ENCODE results near the gene SPAG17.

The SPAG17 gene

DNA sequence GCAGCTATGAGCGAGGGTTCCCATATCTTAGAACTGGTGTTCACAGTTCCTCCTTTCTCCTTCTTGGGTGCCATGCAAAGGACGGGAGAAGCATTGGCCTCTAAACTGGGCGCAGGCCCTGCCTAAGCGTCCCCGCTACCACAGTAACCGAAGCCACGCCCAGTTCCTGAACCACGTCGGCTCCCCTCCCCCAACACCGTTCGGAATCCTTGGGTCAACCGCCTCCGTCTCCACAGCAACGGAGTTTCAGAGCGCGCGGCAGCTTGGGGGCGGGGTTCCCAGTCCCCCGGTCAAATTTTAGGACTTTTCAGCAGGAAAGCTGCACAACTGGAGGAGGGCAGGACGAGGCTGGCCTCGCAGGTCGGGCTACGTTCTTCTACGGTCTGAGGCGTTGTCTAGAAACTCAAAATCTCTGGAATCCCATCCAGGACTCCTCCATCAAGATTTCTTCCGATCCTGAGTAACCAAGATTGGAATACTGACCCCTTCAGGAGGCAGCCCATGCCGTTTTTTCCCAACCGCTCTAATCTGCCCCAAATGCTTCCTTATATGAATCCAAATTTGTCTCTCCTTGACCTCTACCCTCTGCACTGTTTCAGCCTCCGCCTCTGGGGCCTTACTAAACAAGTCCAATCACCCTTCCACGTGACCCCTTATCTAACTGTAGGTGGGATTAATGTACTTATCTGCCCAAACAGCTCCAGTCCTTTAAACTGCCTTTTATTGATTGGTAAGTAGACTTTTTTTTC lies at the start of gene SPAG17:
Gene SPAG17 (minus strand): TSS at position 145 of the 749 bp plus-strand sequence. CDS start 71 bp downstream, at position 74.
- no peak for DNase-seq (ENCODE audit: low spot score in 2 of 2)
- H3K4me1 Mint-ChIP-seq: peaks cover 5% of the 10 kb centered on the region
- no peak within 1 kb of the TSS for H3K4me3 Mint-ChIP-seq
- H3K36me3 Mint-ChIP-seq (ENCODE audit: insufficient read depth): no peaks in the 10 kb centered on the region
- peaks cover 18% of the 10 kb centered on the region for H3K27me3 Mint-ChIP-seq
- H3K27ac Mint-ChIP-seq (ENCODE audit: low read depth): no peak within 1 kb of the TSS
- H3K9me3 Mint-ChIP-seq: peaks cover 7% of the 10 kb centered on the region
- ATAC-seq (replicated peaks; ENCODE audit: extremely low read depth, poor library complexity, severe bottlenecking): no peak

DNA sequence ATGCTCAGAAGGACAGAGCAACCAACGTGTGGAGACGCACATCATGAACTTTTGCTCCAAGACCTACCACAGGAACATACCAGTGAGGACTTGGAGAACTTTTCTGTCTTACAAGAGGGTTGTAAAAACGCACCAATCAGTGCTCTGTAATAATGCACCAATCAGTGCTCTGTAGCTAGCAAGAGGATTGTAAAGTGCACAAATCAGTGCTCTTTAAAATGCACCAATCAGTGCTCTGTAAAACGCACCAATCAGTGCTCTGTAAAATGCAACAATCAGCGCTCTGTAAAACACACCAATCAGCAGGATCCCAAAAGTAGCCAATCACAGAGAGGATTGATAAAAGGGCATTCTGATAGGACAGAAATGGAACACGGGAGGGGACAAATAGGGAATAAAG lies 40.4 kb upstream of the SPAG17 start:
- no peak overlapping the region for H3K27ac Mint-ChIP-seq (ENCODE audit: low read depth)
- ATAC-seq (replicated peaks; ENCODE audit: extremely low read depth, poor library complexity, severe bottlenecking): no peak
- no peaks in the 10 kb centered on the region for H3K9me3 Mint-ChIP-seq
- H3K36me3 Mint-ChIP-seq (ENCODE audit: insufficient read depth): peaks cover 2% of the 10 kb centered on the region
- no peaks in the 10 kb centered on the region for H3K4me1 Mint-ChIP-seq
- H3K4me3 Mint-ChIP-seq: no peak overlapping the region
- DNase-seq (ENCODE audit: low spot score in 2 of 2): no peak
- no peaks in the 10 kb centered on the region for H3K27me3 Mint-ChIP-seq

DNA sequence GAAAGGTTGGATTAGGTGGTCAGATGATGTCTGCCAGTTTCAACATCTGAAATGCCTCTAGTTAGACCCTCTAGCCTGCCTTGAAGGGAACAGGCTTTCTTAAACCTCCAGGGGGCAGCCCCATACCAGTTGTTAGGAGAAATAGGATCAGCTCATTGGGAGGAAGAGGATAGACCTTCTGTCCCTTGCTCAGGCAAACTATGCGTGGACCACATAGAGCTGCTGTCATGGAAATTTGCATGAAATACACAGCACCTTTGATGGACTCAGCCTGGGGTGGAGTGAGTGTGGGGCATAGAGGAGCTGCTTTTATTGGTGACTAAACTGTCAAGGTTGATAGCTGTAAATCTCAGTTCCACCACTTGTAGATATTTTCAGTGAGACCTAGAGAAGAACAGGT lies 38.4 kb upstream of the SPAG17 start:
- Mint-ChIP-seq H3K9me3 (no peaks in the 10 kb centered on the region), H3K4me3 (no peak overlapping the region), H3K27me3 (no peaks in the 10 kb centered on the region), H3K36me3 (ENCODE audit: insufficient read depth) (peaks cover 2% of the 10 kb centered on the region), H3K27ac (ENCODE audit: low read depth) (no peak overlapping the region), H3K4me1 (no peaks in the 10 kb centered on the region)
- ATAC-seq (replicated peaks; ENCODE audit: extremely low read depth, poor library complexity, severe bottlenecking) (no peak), DNase-seq (ENCODE audit: low spot score in 2 of 2) (no peak)

DNA sequence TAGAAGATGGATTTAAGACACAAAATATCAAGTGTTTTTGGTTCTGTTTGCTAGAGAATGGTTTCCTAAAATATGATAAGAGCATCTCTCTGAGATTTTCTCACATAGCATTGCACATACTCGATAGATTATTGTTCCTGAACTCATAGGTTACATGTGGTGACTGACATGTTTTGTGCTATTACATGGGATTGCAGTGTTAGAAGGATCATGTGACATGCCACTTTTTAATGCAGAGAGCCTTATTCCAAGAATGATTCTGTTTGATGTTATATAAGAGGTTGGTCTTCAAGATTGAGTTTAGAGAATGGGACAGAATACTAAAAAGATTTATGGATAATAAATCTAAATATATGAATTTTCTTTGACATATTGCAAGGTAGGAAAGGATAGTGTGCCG lies 34.4 kb upstream of the SPAG17 start:
- no peak for DNase-seq (ENCODE audit: low spot score in 2 of 2)
- no peaks in the 10 kb centered on the region for H3K27me3 Mint-ChIP-seq
- no peak overlapping the region for H3K27ac Mint-ChIP-seq (ENCODE audit: low read depth)
- no peaks in the 10 kb centered on the region for H3K4me1 Mint-ChIP-seq
- H3K4me3 Mint-ChIP-seq: no peak overlapping the region
- peaks cover 13% of the 10 kb centered on the region for H3K9me3 Mint-ChIP-seq
- peaks cover 2% of the 10 kb centered on the region for H3K36me3 Mint-ChIP-seq (ENCODE audit: insufficient read depth)
- no peak for ATAC-seq (replicated peaks; ENCODE audit: extremely low read depth, poor library complexity, severe bottlenecking)

DNA sequence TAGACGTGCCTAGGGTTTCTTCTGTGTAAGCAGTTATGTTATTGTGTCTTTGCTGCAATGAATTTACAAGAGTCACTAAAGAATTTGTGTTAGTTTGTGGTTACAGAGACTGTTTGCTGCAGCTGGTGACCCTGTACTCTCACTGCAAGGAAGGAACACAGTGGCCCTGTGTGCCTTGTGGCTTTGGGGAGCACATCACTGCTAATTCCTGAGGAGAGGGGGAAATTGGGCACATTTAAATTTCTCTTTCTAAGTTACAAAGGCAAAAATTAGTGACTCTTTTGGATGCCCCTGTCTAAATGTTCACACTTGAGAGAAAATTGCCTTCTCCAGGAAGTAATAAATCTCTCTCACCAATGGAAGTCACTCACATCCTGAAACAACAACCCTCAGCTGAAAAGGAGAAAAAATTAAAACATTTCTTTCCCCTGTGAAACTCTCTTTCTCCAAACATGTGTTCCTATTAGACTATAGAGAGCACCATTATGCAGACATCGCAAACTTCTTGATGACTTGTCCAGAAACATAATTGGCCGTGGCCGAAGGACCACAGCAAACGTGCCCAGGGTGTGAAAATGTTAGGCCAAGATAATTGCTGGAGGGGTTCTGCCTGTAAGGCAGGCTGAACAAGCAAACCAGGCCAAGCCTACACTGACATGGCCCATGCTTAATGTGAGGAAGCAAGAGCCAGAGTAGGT lies 32.3 kb upstream of the SPAG17 start:
- DNase-seq (ENCODE audit: low spot score in 2 of 2) (no peak), ATAC-seq (replicated peaks; ENCODE audit: extremely low read depth, poor library complexity, severe bottlenecking) (no peak)
- no peak overlapping the region for H3K27ac Mint-ChIP-seq (ENCODE audit: low read depth)
- no peaks in the 10 kb centered on the region for H3K4me1 Mint-ChIP-seq
- no peak overlapping the region for H3K4me3 Mint-ChIP-seq
- H3K36me3 Mint-ChIP-seq (ENCODE audit: insufficient read depth): peaks cover 2% of the 10 kb centered on the region
- H3K9me3 Mint-ChIP-seq: peaks cover 13% of the 10 kb centered on the region
- no peaks in the 10 kb centered on the region for H3K27me3 Mint-ChIP-seq

DNA sequence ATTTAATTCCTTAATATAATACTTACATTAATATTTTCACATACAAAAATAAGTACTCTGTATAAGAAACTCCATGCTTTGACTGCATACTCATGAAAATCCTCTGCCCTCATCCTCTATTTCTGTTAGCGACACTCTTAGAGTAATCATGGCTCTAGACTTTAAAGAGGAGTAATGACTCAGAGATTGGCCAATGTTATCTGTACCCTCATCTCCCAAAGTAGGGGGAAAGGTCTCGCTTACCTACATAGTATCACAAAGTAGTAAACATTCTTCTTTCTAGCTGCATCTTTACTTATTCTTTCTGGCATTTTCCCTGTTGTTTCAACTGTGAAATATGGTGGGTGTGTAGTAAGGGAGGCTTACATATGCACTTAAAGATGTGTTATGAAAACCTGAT lies 29.8 kb upstream of the SPAG17 start:
- no peaks in the 10 kb centered on the region for H3K4me1 Mint-ChIP-seq
- peaks cover 13% of the 10 kb centered on the region for H3K9me3 Mint-ChIP-seq
- H3K4me3 Mint-ChIP-seq: no peak overlapping the region
- H3K36me3 Mint-ChIP-seq (ENCODE audit: insufficient read depth): no peaks in the 10 kb centered on the region
- no peak overlapping the region for H3K27ac Mint-ChIP-seq (ENCODE audit: low read depth)
- no peaks in the 10 kb centered on the region for H3K27me3 Mint-ChIP-seq
- DNase-seq (ENCODE audit: low spot score in 2 of 2) (no peak), ATAC-seq (replicated peaks; ENCODE audit: extremely low read depth, poor library complexity, severe bottlenecking) (no peak)

DNA sequence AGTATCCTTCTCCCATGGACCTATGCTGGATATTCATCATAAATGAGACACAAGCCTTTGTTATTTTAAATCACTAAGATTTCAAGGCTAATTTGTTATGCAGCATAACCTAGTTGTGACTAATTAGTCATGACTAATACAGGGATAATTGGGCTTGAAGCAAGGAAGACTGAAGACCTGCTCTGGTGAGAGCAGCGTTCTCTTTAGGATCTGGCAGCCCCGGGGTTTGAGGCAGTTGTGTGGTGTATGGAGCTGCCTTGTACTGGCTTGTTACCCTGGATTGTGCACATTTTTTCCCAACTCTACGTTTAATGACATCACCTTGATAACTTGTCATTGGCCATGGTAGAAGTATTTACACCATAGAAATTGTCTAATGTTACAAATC lies 25.7 kb upstream of the SPAG17 start:
- no peaks in the 10 kb centered on the region for H3K36me3 Mint-ChIP-seq (ENCODE audit: insufficient read depth)
- ATAC-seq (replicated peaks; ENCODE audit: extremely low read depth, poor library complexity, severe bottlenecking) (no peak), DNase-seq (ENCODE audit: low spot score in 2 of 2) (no peak)
- no peaks in the 10 kb centered on the region for H3K4me1 Mint-ChIP-seq
- H3K4me3 Mint-ChIP-seq: no peak overlapping the region
- H3K27me3 Mint-ChIP-seq: no peaks in the 10 kb centered on the region
- H3K9me3 Mint-ChIP-seq: peaks cover 11% of the 10 kb centered on the region
- H3K27ac Mint-ChIP-seq (ENCODE audit: low read depth): no peak overlapping the region

DNA sequence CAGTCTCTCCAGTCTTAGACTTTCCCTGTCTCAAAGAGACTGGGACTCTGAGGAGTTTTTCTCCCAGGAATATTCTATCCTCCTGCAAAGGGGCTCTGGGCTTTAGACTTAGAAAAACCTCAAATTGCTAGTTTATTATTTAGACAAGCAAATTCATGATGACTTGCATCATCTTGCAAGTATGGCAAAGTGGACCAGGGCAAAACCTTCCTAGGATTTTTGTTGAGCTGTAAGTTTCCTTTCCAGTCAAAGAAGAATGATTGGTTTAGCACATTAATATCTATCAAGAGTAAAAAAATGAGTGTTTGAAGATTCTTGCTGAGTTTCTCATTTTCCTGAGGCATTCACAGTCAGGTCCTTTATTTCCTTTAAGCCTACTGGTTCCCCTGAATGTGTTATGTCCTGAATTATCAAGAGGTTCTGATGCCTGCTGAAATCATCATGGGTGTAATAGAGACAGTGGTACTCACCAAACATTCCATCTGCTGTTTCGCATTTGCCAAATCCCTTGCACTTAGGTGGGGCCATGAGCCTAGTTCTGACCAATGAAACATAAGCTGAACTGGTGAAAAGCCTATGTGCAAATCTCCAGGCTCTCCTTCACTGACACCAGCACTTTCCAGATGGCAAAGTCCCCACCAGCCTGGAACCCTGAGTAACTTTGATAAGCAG lies 25.2 kb upstream of the SPAG17 start:
- H3K9me3 Mint-ChIP-seq: peaks cover 6% of the 10 kb centered on the region
- H3K4me1 Mint-ChIP-seq: no peaks in the 10 kb centered on the region
- no peaks in the 10 kb centered on the region for H3K27me3 Mint-ChIP-seq
- ATAC-seq (replicated peaks; ENCODE audit: extremely low read depth, poor library complexity, severe bottlenecking) (no peak), DNase-seq (ENCODE audit: low spot score in 2 of 2) (no peak)
- no peak overlapping the region for H3K27ac Mint-ChIP-seq (ENCODE audit: low read depth)
- H3K4me3 Mint-ChIP-seq: no peak overlapping the region
- H3K36me3 Mint-ChIP-seq (ENCODE audit: insufficient read depth): no peaks in the 10 kb centered on the region

DNA sequence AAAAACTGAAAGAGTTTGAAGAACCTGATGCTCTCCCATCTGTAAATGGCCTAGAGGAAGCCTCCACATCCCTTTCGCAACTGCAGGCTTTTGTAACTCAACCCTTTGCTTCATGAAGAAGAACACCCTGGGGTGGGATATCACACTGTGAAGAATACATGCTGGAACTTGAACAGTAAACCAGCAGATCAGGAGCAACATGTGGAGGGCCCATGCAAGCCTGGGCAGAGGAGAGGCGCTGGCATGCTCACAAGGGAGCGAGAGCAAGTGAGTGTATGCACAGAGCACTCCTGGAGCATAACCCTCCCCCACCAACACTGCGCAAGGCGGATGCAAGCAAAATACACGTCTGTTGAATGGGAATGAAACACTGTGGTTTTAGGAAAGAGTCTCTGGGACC lies 24.6 kb upstream of the SPAG17 start:
- Mint-ChIP-seq H3K9me3 (peaks cover 6% of the 10 kb centered on the region), H3K4me1 (no peaks in the 10 kb centered on the region), H3K27ac (ENCODE audit: low read depth) (no peak overlapping the region), H3K27me3 (no peaks in the 10 kb centered on the region), H3K36me3 (ENCODE audit: insufficient read depth) (no peaks in the 10 kb centered on the region), H3K4me3 (no peak overlapping the region)
- ATAC-seq (replicated peaks; ENCODE audit: extremely low read depth, poor library complexity, severe bottlenecking) (no peak), DNase-seq (ENCODE audit: low spot score in 2 of 2) (no peak)

DNA sequence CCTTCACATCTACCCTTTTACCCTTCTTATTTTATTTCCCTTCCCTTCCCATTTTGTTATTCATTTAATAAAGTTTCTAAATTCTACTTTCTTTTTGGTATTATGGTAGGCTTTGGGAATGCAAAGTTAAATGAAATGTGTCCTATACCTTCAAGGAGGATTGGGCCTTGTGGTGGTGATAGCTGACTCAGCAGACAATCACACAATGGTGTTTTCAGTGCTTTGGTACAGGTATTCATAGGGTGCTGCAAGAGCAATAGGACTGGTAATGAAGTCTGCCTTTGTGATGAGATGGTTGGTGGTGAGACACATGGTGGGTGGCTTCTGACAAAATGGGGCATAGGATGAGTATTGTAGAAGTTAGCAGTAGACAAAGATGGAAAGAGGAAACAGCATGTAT lies 21.9 kb upstream of the SPAG17 start:
- no peaks in the 10 kb centered on the region for H3K4me1 Mint-ChIP-seq
- no peak overlapping the region for H3K27ac Mint-ChIP-seq (ENCODE audit: low read depth)
- no peak for DNase-seq (ENCODE audit: low spot score in 2 of 2)
- H3K36me3 Mint-ChIP-seq (ENCODE audit: insufficient read depth): no peaks in the 10 kb centered on the region
- H3K9me3 Mint-ChIP-seq: peaks cover 18% of the 10 kb centered on the region
- H3K27me3 Mint-ChIP-seq: no peaks in the 10 kb centered on the region
- H3K4me3 Mint-ChIP-seq: no peak overlapping the region
- no peak for ATAC-seq (replicated peaks; ENCODE audit: extremely low read depth, poor library complexity, severe bottlenecking)

DNA sequence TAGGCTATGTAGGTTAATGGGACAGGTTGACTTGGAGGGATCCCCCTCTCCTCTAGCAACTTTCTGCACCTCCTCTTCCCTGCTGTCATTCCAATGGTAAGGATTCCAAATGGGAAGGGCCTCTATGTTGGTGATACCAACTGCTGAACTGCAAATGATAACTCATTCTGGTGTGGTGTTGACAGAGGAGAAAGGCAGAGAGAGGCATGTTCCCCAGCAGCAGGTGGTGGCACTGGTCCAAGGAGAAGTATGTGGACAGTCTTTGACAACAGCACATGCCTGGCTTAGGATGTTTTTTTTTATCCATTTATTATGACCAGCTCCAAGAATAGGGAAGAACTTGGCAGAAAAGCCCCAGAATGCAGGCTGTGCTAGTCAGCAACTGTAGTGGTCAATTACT lies 19.6 kb upstream of the SPAG17 start:
- Mint-ChIP-seq H3K27ac (ENCODE audit: low read depth) (no peak overlapping the region), H3K27me3 (no peaks in the 10 kb centered on the region), H3K4me1 (no peaks in the 10 kb centered on the region), H3K36me3 (ENCODE audit: insufficient read depth) (no peaks in the 10 kb centered on the region), H3K9me3 (peaks cover 24% of the 10 kb centered on the region), H3K4me3 (no peak overlapping the region)
- ATAC-seq (replicated peaks; ENCODE audit: extremely low read depth, poor library complexity, severe bottlenecking) (no peak), DNase-seq (ENCODE audit: low spot score in 2 of 2) (no peak)

DNA sequence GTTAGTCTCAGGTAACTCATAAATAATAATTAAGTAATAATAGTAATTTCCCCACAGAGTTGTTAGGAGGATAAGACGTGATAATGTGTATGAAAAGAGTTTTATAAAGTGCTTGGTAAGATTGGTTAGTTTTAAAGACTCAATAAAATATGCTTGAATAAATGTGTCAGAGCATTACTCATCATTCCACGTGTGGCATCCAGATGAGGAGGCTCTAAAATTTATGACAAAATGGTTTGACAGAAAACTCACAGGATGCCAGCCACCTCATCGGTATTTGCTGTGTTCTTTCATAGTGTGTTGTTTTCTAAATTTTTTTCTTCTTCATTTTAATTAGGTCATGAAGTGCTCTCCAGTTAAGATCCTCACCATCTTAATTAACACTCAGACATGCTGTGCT lies 19.1 kb upstream of the SPAG17 start:
- no peak overlapping the region for H3K4me3 Mint-ChIP-seq
- ATAC-seq (replicated peaks; ENCODE audit: extremely low read depth, poor library complexity, severe bottlenecking) (no peak), DNase-seq (ENCODE audit: low spot score in 2 of 2) (no peak)
- H3K27ac Mint-ChIP-seq (ENCODE audit: low read depth): no peak overlapping the region
- peaks cover 24% of the 10 kb centered on the region for H3K9me3 Mint-ChIP-seq
- no peaks in the 10 kb centered on the region for H3K27me3 Mint-ChIP-seq
- H3K4me1 Mint-ChIP-seq: no peaks in the 10 kb centered on the region
- H3K36me3 Mint-ChIP-seq (ENCODE audit: insufficient read depth): no peaks in the 10 kb centered on the region

DNA sequence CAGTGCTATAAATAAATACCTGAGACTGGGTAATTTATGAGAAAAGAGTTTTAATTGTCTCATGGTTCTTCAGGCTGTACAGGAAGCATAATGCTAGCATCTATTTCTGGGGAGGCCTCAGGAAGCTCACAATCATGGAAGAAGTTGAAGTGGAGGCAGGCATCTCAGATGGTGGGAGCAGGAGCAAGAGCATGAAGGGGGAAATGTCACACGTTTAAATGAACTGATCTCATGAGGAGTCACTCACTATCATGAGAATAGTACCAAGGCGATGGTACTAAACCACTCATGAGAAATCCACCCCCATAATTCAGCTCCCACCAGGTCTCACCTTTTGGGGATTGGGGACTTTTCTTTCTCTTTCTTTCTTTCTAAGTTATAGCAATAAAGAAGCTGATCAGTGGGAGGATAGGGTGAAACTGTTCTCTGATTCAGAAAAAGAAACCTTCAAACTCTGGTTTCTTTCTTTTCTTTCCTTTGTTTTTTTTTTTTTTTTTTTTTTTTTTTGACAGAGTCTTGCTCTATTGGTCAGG lies 17.1 kb upstream of the SPAG17 start:
- Mint-ChIP-seq H3K27ac (ENCODE audit: low read depth) (no peak overlapping the region), H3K4me3 (no peak overlapping the region), H3K27me3 (no peaks in the 10 kb centered on the region), H3K4me1 (no peaks in the 10 kb centered on the region), H3K9me3 (peaks cover 18% of the 10 kb centered on the region), H3K36me3 (ENCODE audit: insufficient read depth) (peaks cover 1% of the 10 kb centered on the region)
- no peak for ATAC-seq (replicated peaks; ENCODE audit: extremely low read depth, poor library complexity, severe bottlenecking)
- DNase-seq (ENCODE audit: low spot score in 2 of 2): no peak
